HG02852 (cell line): ENCODE measurements around the gene SLC38A3.
"Not testable (repeated sequence)": the region's sequence is repeated elsewhere in the genome, so short reads cannot be mapped to it uniquely, and the experiment has no call there.

Experiments
- ATAC-seq: cut with Tn5 transposase; IDR thresholded peaks from one replicate; pipeline ENCODE4 v1.9.1; 2021; ENCODE audit warnings: mild to moderate bottlenecking, moderate library complexity; ENCODE audit not compliant: unreplicated experiment

SLC38A3 gene

GRCh38 chr3:50229490-50229889 lies 24.4 kb downstream of the SLC38A3 start:
- no peak for ATAC-seq

- ATAC-seq, result no peak
Measured at GRCh38 chr3:50230104-50230793, 25.2 kb downstream of the SLC38A3 start.

DNA sequence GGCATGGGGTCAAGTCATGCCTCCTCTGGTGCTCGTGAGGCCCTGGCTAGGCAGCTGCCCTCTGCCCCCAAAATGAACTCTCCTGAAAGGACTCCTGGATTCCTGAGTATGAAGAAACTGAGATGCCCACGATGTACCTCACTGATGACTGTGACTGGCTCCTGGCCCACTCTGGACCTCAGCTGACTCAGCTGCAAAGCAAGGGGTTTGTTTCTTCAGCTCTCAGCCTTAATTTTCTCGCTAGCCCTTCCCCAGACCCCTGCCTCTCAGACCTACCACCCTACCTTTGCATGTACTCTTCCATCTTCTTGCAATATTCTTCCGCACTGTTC lies 25.7 kb downstream of the SLC38A3 start:
- ATAC-seq, result no peak

- ATAC-seq, result no peak
Measured at GRCh38 chr3:50231581-50231980, 26.5 kb downstream of the SLC38A3 start.

GRCh38 chr3:50232303-50232702 lies 27.2 kb downstream of the SLC38A3 start:
- ATAC-seq, result no peak

DNA sequence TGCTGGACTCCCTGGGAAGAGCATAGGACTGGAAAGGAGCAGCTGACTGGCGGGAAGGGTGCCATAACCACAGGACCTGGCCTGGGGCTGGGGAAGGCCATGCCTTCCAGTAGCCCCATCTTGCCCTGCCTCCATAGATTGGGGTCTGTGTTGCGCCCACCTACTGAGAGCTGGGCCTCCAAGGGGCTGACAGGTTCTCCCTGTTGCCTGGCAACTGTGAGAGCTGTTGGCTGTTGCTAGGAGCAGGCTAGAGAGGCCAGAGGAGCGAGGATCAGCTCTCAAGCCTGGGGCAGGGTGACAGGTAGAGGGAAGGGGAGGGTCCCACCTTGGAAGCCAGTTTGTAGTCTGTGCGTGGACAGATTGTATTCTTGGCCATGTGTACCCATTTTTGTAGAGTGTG lies 28.1 kb downstream of the SLC38A3 start:
- ATAC-seq, result no peak

DNA sequence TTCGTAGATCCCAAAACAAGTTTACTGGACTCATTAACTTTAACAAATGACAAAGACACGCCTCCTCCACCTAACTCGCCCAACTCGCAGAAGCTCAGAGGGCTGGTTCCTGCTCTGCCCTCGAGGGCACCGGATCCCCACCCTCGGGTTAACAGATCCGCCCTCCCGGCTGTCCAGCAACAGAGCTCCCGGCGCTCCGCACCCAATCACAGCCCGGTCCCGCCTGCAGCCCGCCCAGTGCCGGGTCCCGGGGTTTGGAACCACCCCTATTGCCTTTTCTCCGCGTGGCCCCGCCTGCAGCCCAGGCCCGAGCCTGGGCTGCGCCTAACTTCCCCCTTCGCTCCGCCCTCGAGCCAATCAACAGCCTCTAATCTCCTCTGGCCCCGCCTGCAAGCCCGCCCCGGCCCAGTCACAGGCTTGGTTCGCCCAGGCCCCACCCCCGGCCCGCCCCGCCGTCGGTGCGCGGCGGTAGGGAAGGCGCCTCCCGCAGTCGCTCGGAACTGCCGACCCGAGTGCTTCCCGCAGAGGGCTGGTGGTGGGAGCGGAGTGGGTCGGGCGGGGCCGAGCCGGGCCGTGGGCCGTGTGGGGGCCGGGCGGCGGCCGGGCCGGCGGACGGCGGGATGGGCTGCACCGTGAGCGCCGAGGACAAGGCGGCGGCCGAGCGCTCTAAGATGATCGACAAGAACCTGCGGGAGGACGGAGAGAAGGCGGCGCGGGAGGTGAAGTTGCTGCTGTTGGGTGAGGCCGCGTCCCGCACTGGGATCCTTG lies 30.8 kb downstream of the SLC38A3 start, which contains the start of gene GNAI2:
Gene GNAI2 (plus strand): TSS at position 489 of the 768 bp plus-strand sequence. CDS start 132 bp downstream, at position 621.
- peak; percentile 93 for ATAC-seq

GRCh38 chr3:50236484-50237132 lies 31.5 kb downstream of the SLC38A3 start:
- ATAC-seq, result no peak

DNA sequence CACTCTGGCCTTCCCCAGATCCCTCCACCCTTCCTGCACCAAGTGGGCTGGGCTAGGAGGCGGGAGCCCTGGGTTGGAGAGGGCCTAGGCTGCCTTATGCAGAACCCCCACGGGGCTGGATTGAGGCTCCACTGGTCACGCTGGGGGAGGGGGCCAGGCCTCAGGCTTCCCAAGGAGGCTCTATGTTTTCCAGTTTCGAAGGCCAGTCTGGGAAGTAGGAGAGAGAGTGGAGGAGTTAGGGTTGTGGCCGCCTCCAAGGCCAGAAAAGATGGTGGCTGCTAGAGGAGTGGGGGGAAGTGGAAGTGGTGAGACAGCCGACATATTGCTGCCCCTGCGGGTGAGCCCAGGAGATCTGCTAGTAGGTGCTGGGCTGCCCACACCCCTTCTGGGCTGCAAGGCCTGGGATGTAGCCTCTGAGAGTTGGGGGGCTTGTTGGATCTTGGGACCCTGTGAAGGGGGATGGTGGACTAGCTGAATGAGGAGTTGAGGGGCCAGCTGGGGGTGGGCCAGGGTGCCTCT lies 32.1 kb downstream of the SLC38A3 start:
- ATAC-seq, result no peak

GRCh38 chr3:50237754-50238548 lies 32.9 kb downstream of the SLC38A3 start:
- ATAC-seq, result peak; percentile 31

- ATAC-seq, result no peak
Measured at GRCh38 chr3:50238549-50239026, 33.5 kb downstream of the SLC38A3 start.

GRCh38 chr3:50239649-50240048 lies 34.6 kb downstream of the SLC38A3 start:
- ATAC-seq, result no peak

DNA sequence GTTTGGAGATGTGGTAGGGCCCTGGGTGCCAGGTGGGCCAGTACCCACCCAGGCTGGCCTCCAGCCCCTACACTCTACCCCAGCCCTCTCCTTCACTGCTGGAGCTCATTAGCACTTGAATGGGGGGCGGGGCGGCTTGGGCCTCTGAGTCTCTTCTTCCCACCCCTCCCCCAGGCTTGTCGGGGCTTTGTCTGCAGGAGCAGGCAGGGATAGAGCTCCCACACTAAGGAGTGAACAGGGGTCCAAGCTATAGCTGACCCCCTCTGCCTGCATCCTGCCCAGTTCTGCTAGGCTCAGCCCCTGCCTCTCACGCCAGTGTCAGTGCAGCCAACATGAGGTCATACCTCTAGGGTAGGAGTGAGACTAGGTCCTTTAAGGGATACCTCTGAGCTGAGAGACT lies 36.1 kb downstream of the SLC38A3 start:
- no peak for ATAC-seq

DNA sequence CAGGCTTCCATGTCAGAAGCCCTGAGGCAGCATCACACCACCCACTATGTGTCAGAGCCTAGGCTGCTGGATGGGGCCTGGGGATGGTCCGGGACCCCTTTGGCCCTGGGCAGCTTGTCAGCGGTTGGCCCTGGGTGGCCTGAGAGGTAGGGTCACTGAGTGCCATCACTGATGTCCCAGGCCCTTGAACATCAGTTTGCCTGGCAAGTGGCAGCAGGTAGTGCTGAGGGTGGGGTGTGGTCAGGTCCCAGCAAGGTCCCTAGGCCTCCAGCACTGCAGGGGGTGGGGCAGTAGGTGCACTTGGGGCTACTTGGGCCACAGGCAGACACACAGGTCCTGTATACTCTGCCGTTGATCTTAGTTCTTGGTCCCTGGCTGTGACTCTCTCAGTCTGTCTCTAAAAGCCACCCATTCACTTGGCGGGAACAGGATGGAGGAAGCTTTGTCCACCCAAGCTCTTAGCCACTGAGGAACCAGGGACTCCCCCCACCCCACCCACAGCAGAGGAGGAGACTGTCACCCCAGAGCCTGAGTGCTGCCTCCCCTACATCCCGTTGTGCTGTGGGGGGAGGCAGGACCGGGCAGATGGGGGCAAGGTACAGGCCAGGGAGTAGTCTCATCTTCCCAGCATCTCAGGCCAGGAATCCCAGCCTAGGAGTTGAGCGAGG lies 36.8 kb downstream of the SLC38A3 start:
- no peak for ATAC-seq

- ATAC-seq, result no peak
Measured at GRCh38 chr3:50242381-50242770, 37.3 kb downstream of the SLC38A3 start.

DNA sequence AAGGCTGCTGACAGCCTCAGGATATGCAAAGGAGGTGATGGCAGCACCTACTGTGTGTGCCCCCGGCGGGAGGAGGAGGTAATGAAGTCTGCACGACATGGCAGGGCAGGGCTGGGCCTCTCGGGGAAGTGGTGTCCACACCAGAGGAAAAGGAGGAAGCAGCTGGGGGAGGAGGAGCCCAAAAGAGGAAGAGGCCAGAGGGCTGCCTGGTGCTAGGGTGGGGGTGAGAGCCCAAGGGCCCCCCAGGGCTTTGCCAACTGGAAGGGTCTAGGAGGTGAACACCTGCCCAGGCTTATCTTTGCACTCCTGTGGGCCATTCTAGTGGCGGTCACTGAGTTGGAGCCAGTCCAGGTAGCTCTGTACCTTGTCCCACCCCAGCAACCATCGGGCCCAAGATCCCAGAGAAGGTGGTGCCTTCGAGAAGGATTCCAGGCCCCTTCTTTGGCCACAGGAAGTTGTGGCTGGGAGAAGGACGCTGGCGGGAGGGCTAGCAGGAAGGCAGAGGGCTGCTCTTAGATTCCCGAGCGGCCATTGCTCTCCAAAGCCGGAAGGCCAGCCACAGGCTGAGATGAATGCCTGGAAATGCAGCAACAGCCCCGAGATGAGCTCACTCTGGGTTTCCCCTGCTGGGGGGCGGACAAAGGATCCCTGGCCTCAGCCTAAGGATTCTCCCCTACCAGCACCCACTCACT lies 37.9 kb downstream of the SLC38A3 start:
- ATAC-seq, result no peak

DNA sequence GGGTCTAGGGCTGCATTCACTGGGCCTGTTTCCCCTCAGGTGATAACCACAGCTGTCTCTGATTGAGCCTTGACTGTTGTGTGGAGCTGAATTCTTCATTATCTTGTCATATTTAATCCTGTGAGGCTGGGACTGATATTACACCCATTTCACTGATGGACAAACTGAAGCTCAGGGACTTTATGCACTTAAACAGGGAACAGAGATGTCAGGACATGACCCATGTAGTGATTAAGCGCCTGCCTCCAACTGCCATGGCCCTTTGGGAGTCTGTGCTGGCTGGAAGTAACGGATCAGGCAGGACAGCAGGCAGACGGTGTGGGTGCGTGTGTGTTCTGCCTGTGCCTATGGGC lies 38.4 kb downstream of the SLC38A3 start:
- ATAC-seq, result no peak

GRCh38 chr3:50244813-50245212 lies 39.7 kb downstream of the SLC38A3 start:
- not testable (repeated sequence) for ATAC-seq

- no peak for ATAC-seq
Measured at GRCh38 chr3:50245251-50245745, 40.2 kb downstream of the SLC38A3 start.
